22Rv1 (cell line): ENCODE results near the gene C2orf76.

Experiments used
- CTCF ChIP-seq: fragments of 450-650 bp; IDR thresholded peaks from 2 replicates; pipeline ENCODE4 v1.5.1; 2017; ENCODE audit warnings: mild to moderate bottlenecking
- ZFX ChIP-seq: fragments of 450-650 bp; IDR thresholded peaks from 2 replicates; pipeline ENCODE4 v1.6.1; 2017; ENCODE audit warnings: antibody characterized with exemption, borderline replicate concordance

GRCh38 chr2:119289642-119290041, 77.0 kb downstream of the C2orf76 start:
- TF ChIP-seq CTCF (no peak), ZFX (no peak)
